VCaP (cell line): ENCODE measurements around the gene COQ9.

Source experiments
- H3K27ac ChIP-seq: fragments of 450-650 bp; 2 replicates; pipeline ENCODE4 v1.5.1; 2017
- TF ChIP-seq, protein P1 (sequence below): fragments of 450-650 bp; conservative IDR thresholded peaks from 2 replicates; pipeline ENCODE4 v1.5.1; 2017; ENCODE audit warnings: mild to moderate bottlenecking, moderate library complexity

The COQ9 gene

DNA sequence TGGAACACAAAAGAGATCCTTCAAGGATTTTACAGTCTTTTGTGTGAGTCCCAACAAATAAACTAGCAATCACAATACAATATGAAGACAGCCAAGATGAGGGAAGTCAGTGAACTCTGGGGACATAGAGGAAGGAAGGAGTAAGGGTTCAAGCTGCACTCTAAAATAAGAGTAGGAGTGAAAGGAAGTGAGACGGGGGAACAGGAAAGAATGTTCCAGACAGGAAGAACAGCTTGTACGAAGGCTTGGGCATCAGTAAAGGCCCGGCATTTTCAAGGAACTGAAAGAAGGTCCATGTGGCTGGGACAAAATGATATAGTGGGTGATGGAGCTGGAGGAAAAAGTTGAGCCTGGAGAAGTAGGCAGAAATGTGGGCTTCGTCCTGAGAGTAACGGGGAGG is 38.2 kb upstream of the COQ9 start:
- H3K27ac ChIP-seq: no peak overlapping the region
- TF ChIP-seq, protein P1, sequence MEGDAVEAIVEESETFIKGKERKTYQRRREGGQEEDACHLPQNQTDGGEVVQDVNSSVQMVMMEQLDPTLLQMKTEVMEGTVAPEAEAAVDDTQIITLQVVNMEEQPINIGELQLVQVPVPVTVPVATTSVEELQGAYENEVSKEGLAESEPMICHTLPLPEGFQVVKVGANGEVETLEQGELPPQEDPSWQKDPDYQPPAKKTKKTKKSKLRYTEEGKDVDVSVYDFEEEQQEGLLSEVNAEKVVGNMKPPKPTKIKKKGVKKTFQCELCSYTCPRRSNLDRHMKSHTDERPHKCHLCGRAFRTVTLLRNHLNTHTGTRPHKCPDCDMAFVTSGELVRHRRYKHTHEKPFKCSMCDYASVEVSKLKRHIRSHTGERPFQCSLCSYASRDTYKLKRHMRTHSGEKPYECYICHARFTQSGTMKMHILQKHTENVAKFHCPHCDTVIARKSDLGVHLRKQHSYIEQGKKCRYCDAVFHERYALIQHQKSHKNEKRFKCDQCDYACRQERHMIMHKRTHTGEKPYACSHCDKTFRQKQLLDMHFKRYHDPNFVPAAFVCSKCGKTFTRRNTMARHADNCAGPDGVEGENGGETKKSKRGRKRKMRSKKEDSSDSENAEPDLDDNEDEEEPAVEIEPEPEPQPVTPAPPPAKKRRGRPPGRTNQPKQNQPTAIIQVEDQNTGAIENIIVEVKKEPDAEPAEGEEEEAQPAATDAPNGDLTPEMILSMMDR: no peak

DNA sequence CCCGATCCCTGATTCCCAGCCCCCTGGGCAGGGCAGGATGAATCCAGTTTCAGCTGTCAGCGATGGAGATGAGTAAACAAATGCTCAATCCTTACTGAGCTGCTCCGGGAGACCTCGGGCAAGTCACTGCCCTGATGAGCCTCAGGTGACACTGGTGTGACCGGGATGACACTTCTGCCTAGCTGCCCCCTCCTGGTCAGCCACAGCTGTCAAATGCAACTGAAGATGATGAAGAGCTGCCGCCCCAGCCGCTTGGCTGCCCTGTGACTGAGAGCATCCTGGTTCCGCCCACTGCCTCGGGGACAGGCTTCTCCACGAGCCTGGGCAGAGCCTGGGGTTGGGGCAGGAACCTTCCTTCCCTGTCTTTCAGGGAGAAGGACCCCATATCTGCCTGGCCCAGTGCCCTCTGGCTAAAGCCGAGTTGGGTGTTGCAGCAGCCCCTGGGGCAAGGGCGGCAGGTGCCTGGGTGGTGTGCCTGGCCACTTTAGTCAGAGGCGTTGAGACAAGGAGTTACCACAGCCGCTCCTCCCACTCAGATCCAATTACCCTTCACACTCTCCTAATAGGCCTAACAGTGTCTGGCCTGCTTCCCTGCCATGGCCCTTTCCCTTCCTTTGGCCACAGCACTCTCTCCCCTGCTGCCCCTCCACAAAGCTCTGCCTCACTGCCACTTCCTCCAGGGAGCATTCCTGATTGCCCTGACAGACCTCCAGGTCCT is 37.2 kb upstream of the COQ9 start:
- TF ChIP-seq, protein P1: no peak
- no peak overlapping the region for H3K27ac ChIP-seq

DNA sequence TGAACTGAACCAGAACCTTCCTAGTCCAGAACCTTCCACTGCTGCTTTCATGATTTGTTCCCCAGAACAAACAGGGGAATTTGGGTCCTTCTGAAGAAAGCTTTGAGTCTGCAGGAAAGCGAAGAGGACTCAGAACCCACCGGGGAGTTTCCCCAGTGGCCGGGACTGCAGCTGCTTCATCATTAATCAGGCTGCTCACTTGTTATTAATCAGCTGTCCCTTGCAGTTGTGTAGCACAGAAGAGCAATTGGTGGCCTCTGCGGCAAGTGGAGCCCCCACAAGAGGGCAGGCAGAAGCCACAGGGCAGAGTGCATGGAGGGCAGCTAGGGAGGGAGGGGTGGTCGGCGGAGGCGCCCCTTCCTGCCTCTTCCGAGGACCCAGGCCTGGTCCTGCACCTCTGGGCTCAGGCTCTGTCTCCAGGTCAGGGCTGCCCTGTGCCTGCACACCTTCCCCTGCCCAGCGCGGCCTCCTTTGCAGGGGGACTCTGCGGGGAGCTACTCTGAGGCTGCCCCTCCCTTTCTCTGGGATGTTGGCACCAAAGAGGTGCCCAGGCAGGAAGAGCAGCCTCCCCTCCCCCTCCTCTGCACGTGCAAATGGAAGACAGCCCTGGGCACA is 35.8 kb upstream of the COQ9 start:
- no peak overlapping the region for H3K27ac ChIP-seq
- TF ChIP-seq, protein P1: no peak

DNA sequence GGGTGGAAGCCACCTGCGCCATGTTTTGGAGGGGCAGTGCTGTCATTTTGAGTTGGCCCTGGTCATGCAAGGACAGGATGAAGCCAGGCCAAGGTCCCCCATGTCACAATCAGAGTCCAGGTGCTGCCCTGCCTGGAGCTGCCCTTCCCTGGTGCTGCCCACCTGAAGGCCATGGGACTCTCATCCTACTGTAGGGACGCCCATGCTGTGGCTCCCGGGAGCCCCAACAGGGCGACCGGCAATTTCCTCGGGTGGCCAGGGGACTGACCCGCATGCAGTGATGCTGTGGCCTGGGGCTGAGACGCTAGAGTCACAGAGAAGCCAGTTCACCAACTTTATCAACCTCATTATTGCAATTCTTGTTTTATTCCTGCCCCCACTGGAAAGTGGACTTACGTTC is 34.7 kb upstream of the COQ9 start:
- TF ChIP-seq, protein P1: no peak
- no peak overlapping the region for H3K27ac ChIP-seq

DNA sequence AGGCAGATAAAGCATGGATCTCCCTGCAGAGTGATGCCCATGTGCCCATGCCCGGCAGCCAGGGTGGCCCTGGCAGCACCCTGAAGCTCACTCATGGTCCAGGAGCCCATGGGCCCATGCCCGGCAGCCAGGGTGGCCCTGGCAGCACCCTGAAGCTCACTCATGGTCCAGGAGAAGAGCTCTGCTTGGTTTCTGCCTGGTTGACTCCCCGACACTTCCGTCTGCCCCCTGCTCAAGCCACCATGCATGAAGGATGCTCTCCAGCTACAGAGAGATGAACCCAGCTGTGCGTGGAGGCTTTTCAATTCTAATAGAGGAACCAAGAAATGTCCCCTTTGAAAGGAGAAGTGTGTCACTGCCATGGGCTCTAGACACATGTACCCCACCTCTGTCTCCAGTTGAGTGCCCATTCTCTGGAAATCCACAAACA is 34.0 kb upstream of the COQ9 start:
- no peak overlapping the region for H3K27ac ChIP-seq
- TF ChIP-seq, protein P1: no peak

DNA sequence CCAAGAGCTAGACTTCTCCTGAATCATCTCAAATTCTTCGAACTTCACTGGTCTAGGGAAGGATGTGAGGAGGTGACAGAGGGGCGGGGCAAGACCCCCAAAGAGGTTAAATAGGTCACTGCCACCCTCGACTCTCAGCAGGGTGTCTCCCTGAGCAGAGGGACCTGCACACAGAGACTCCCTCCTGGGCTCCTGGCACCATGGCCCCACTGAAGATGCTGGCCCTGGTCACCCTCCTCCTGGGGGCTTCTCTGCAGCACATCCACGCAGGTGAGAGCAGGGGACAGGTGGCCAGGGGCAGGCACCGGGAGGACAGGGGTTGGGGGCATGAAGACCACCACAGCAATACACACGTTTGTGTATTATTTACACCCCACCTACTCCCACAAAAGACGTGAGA is 33.5 kb upstream of the COQ9 start:
- TF ChIP-seq, protein P1: no peak
- no peak overlapping the region for H3K27ac ChIP-seq

DNA sequence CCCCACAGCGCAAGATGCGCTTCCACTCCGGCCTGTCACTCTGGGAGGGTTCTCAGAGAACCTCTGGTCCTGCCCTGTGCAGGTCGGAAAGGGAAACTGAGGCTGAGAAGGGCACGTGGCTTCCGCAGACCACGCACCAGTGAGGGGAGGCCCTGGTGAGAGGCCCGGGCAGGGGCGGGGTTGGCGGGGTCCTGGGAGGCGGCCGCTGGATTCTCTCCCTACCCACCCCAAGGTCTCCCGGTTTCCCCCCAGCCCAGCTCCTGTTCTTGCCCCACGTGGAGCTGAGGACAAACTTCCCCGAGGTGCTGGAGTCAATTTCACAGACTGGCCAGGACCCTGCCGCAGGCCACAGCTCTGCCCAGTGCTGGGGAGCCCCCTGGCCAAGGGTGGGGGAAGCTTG is 31.2 kb upstream of the COQ9 start:
- TF ChIP-seq, protein P1: no peak
- H3K27ac ChIP-seq: no peak overlapping the region
